ENCODE results near the gene ALPK3.

ALPK3 gene

GRCh38 chr15:84827246-84827645, 10.1 kb downstream of the ALPK3 start:
- H3K36me3 Mint-ChIP-seq (ENCODE audit: low read depth): no peaks in the 10 kb centered on the region

GRCh38 chr15:84828086-84828908, 11.1 kb downstream of the ALPK3 start:
- Mint-ChIP-seq H3K27me3 (no peaks in the 10 kb centered on the region), H3K9me3 (no peaks in the 10 kb centered on the region)

More at GRCh38 chr15:84827246-84827645, 10.1 kb downstream of the ALPK3 start:
- H3K27ac Mint-ChIP-seq: no peak overlapping the region
- DNase-seq (no peak), ATAC-seq (no peak)
- H3K27me3 Mint-ChIP-seq: no peaks in the 10 kb centered on the region
- H3K9me3 Mint-ChIP-seq: no peaks in the 10 kb centered on the region
- no peaks in the 10 kb centered on the region for H3K4me1 Mint-ChIP-seq
- H3K4me3 Mint-ChIP-seq: no peak overlapping the region

GRCh38 chr15:84829428-84829827, 12.3 kb downstream of the ALPK3 start:
- H3K27ac Mint-ChIP-seq: no peak overlapping the region
- no peaks in the 10 kb centered on the region for H3K27me3 Mint-ChIP-seq
- H3K4me3 Mint-ChIP-seq: no peak overlapping the region
- no peaks in the 10 kb centered on the region for H3K36me3 Mint-ChIP-seq (ENCODE audit: low read depth)
- H3K9me3 Mint-ChIP-seq: no peaks in the 10 kb centered on the region
- no peak for ATAC-seq
- no peaks in the 10 kb centered on the region for H3K4me1 Mint-ChIP-seq
- no peak for DNase-seq

More at GRCh38 chr15:84828086-84828908, 11.1 kb downstream of the ALPK3 start:
- H3K4me3 Mint-ChIP-seq: no peak overlapping the region
- no peak overlapping the region for H3K27ac Mint-ChIP-seq
- H3K4me1 Mint-ChIP-seq: no peaks in the 10 kb centered on the region
- ATAC-seq (no peak), DNase-seq (no peak)
- H3K36me3 Mint-ChIP-seq (ENCODE audit: low read depth): no peaks in the 10 kb centered on the region

- Mint-ChIP-seq H3K27me3 (no peaks in the 10 kb centered on the region), H3K9me3 (no peaks in the 10 kb centered on the region), H3K4me1 (no peaks in the 10 kb centered on the region), H3K27ac (no peak overlapping the region), H3K4me3 (no peak overlapping the region), H3K36me3 (ENCODE audit: low read depth) (no peaks in the 10 kb centered on the region)
- ATAC-seq (no peak), DNase-seq (no peak)
These were observed 12.9 kb downstream of the ALPK3 start for GRCh38 chr15:84830036-84830435.

GRCh38 chr15:84831028-84831427, 13.9 kb downstream of the ALPK3 start:
- no peak for ATAC-seq
- DNase-seq: no peak
- no peaks in the 10 kb centered on the region for H3K4me1 Mint-ChIP-seq
- H3K27ac Mint-ChIP-seq: no peak overlapping the region
- H3K4me3 Mint-ChIP-seq: no peak overlapping the region
- H3K9me3 Mint-ChIP-seq: no peaks in the 10 kb centered on the region
- H3K36me3 Mint-ChIP-seq (ENCODE audit: low read depth): no peaks in the 10 kb centered on the region
- H3K27me3 Mint-ChIP-seq: no peaks in the 10 kb centered on the region

GRCh38 chr15:84831613-84832012, 14.5 kb downstream of the ALPK3 start:
- H3K4me1 Mint-ChIP-seq: no peaks in the 10 kb centered on the region
- H3K36me3 Mint-ChIP-seq (ENCODE audit: low read depth): no peaks in the 10 kb centered on the region
- H3K4me3 Mint-ChIP-seq: no peak overlapping the region
- DNase-seq (no peak), ATAC-seq (no peak)
- H3K27me3 Mint-ChIP-seq: no peaks in the 10 kb centered on the region
- no peak overlapping the region for H3K27ac Mint-ChIP-seq
- no peaks in the 10 kb centered on the region for H3K9me3 Mint-ChIP-seq

GRCh38 chr15:84832448-84833040, 15.4 kb downstream of the ALPK3 start:
- DNase-seq: no peak
- Mint-ChIP-seq H3K4me1 (no peaks in the 10 kb centered on the region), H3K9me3 (no peaks in the 10 kb centered on the region), H3K36me3 (ENCODE audit: low read depth) (no peaks in the 10 kb centered on the region), H3K4me3 (no peak overlapping the region), H3K27ac (no peak overlapping the region), H3K27me3 (no peaks in the 10 kb centered on the region)
- no peak for ATAC-seq

GRCh38 chr15:84833447-84834228, 16.5 kb downstream of the ALPK3 start:
- H3K27ac Mint-ChIP-seq: no peak overlapping the region
- ATAC-seq (no peak), DNase-seq (no peak)
- no peaks in the 10 kb centered on the region for H3K27me3 Mint-ChIP-seq
- no peaks in the 10 kb centered on the region for H3K4me1 Mint-ChIP-seq
- H3K4me3 Mint-ChIP-seq: no peak overlapping the region
- H3K9me3 Mint-ChIP-seq: no peaks in the 10 kb centered on the region
- no peaks in the 10 kb centered on the region for H3K36me3 Mint-ChIP-seq (ENCODE audit: low read depth)

- Mint-ChIP-seq H3K27ac (no peak overlapping the region), H3K4me3 (no peak overlapping the region), H3K36me3 (ENCODE audit: low read depth) (no peaks in the 10 kb centered on the region), H3K9me3 (no peaks in the 10 kb centered on the region), H3K4me1 (no peaks in the 10 kb centered on the region), H3K27me3 (no peaks in the 10 kb centered on the region)
- ATAC-seq (no peak), DNase-seq (no peak)
These were observed 17.2 kb downstream of the ALPK3 start for GRCh38 chr15:84834229-84834955.

GRCh38 chr15:84834969-84835368, 17.8 kb downstream of the ALPK3 start:
- Mint-ChIP-seq H3K4me1 (no peaks in the 10 kb centered on the region), H3K36me3 (ENCODE audit: low read depth) (no peaks in the 10 kb centered on the region), H3K9me3 (no peaks in the 10 kb centered on the region), H3K4me3 (no peak overlapping the region), H3K27ac (no peak overlapping the region), H3K27me3 (no peaks in the 10 kb centered on the region)
- DNase-seq (no peak), ATAC-seq (no peak)

- H3K36me3 Mint-ChIP-seq (ENCODE audit: low read depth): no peaks in the 10 kb centered on the region
These were observed 18.6 kb downstream of the ALPK3 start for GRCh38 chr15:84835661-84836337.

GRCh38 chr15:84836844-84837243, 19.7 kb downstream of the ALPK3 start:
- peaks cover 3% of the 10 kb centered on the region for H3K4me1 Mint-ChIP-seq
- ATAC-seq (no peak), DNase-seq (no peak)
- H3K9me3 Mint-ChIP-seq: no peaks in the 10 kb centered on the region
- H3K27ac Mint-ChIP-seq: no peak overlapping the region
- no peaks in the 10 kb centered on the region for H3K27me3 Mint-ChIP-seq
- no peak overlapping the region for H3K4me3 Mint-ChIP-seq
- no peaks in the 10 kb centered on the region for H3K36me3 Mint-ChIP-seq (ENCODE audit: low read depth)

More at GRCh38 chr15:84835661-84836337, 18.6 kb downstream of the ALPK3 start:
- Mint-ChIP-seq H3K27ac (no peak overlapping the region), H3K9me3 (no peaks in the 10 kb centered on the region), H3K4me1 (no peaks in the 10 kb centered on the region), H3K4me3 (no peak overlapping the region), H3K27me3 (no peaks in the 10 kb centered on the region)
- no peak for ATAC-seq
- DNase-seq: no peak

- Mint-ChIP-seq H3K36me3 (ENCODE audit: low read depth) (no peaks in the 10 kb centered on the region), H3K4me3 (no peak overlapping the region), H3K4me1 (peaks cover 3% of the 10 kb centered on the region), H3K9me3 (no peaks in the 10 kb centered on the region), H3K27ac (no peak overlapping the region), H3K27me3 (no peaks in the 10 kb centered on the region)
- no peak for DNase-seq
- ATAC-seq: no peak
These were observed 22.6 kb downstream of the ALPK3 start for GRCh38 chr15:84839714-84840113.

GRCh38 chr15:84840255-84840654, 23.1 kb downstream of the ALPK3 start:
- H3K4me1 Mint-ChIP-seq: peaks cover 3% of the 10 kb centered on the region
- no peak overlapping the region for H3K27ac Mint-ChIP-seq
- ATAC-seq (no peak), DNase-seq (no peak)
- H3K4me3 Mint-ChIP-seq: no peak overlapping the region
- H3K27me3 Mint-ChIP-seq: no peaks in the 10 kb centered on the region
- H3K9me3 Mint-ChIP-seq: no peaks in the 10 kb centered on the region
- H3K36me3 Mint-ChIP-seq (ENCODE audit: low read depth): no peaks in the 10 kb centered on the region

Measured in activated naive CD8-positive, alpha-beta T cell treated with anti-CD3 and anti-CD28 coated beads, Interleukin-2, amount 50 U/mL, for 24 hours (primary cell).